Sigmoid colon (tissue), 4 donors: ENCODE measurements around the gene ACRBP.

Experiments
- CTCF ChIP-seq, 4 experiments: fragments of 450-650 bp in 3 of 4; fragments of 200-600 bp in 1 of 4; IDR thresholded peaks; one replicate each; pipeline ENCODE4 v1.5.1; 2016 to 2019; ENCODE audit warnings: antibody characterized with exemption in 4 of 4, mild to moderate bottlenecking in 3 of 4, moderate library complexity in 2 of 4
- POLR2A ChIP-seq, 2 donors: fragments of 450-650 bp; IDR thresholded peaks; one replicate each; pipeline ENCODE4 v1.6.1; 2016; ENCODE audit warnings: antibody characterized with exemption in 2 of 2, mild to moderate bottlenecking in 2 of 2, moderate library complexity in 2 of 2
- POLR2AphosphoS5 ChIP-seq, 4 donors: sonication (generic); formaldehyde crosslinking; IDR thresholded peaks; one replicate each; pipeline ENCODE4 v1.6.1; 2017; ENCODE audit warnings: antibody characterized with exemption in 4 of 4

GRCh38 chr12:6672143-6672542 is 24.9 kb upstream of the ACRBP start:
- TF ChIP-seq POLR2A (IDR thresholded peaks at IDR 0.05) (no peak), CTCF (IDR thresholded peaks at IDR 0.05) (no peak), POLR2AphosphoS5 (IDR thresholded peaks at IDR 0.05) (no peak)
